GM21737 (cell line): Measurements from ENCODE around the gene IGF2BP3.

ENCODE experiments used
- ATAC-seq: cut with Tn5 transposase; IDR thresholded peaks from one replicate; pipeline ENCODE4 v1.9.1; 2021; ENCODE audit warnings: mild to moderate bottlenecking, moderate library complexity; ENCODE audit not compliant: unreplicated experiment

Gene IGF2BP3

GRCh38 chr7:23472556-23472955 lies 2.3 kb upstream of the IGF2BP3 start:
- no peak for ATAC-seq

GRCh38 chr7:23472046-23472445 lies 1.8 kb upstream of the IGF2BP3 start:
- no peak for ATAC-seq

DNA sequence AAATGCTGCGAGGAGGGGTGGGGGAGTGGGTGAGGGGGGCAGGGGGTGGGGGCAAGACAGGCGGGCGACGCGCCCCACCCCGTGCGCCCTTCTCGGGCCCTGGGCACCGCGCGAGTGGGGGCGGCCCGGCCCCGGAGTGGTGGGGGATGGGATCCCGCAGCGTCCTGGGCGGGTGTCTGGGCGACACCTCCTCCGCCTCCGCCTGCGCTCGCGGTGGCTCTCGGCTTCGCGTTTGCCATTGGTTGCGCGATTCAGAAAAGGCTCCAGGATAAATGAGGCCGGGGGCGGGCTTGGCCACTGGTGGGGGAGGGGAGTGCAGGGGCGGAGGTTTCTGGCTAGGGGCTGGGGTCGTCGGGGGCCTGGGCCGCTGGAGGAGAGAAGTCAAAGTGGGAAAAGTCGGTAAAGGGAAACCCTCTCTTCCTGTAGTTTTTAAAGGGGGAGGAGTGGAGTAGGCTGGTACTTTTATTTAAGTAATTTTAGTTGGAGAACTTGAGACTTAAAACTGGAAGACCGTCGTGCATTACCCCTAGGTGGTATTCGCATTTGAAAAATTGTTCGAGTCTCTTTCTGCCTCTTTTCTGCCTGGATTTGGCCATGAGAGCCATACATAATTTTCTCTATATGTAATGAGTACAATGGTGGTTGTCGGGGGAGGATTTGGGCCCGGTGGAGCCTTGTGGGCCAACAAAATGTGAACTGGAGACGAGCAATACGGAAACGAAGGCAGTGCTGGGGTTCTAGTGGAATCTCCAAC lies 992 bp upstream of the IGF2BP3 start:
- no peak for ATAC-seq

DNA sequence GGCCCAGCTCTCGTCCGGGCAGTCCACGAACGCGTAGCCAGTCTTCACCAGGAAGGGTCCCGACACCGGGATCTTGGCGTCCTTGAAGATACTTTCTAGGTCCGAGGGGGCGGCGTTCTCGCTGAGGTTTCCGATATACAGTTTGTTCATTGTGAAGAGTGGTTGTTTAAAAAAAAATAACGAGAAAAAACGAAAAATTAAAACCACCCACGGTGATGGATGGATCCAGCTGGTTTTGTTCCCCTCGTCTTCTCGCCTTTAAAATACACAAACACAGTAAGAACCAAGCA lies 385 bp downstream of the IGF2BP3 start:
- no peak for ATAC-seq

DNA sequence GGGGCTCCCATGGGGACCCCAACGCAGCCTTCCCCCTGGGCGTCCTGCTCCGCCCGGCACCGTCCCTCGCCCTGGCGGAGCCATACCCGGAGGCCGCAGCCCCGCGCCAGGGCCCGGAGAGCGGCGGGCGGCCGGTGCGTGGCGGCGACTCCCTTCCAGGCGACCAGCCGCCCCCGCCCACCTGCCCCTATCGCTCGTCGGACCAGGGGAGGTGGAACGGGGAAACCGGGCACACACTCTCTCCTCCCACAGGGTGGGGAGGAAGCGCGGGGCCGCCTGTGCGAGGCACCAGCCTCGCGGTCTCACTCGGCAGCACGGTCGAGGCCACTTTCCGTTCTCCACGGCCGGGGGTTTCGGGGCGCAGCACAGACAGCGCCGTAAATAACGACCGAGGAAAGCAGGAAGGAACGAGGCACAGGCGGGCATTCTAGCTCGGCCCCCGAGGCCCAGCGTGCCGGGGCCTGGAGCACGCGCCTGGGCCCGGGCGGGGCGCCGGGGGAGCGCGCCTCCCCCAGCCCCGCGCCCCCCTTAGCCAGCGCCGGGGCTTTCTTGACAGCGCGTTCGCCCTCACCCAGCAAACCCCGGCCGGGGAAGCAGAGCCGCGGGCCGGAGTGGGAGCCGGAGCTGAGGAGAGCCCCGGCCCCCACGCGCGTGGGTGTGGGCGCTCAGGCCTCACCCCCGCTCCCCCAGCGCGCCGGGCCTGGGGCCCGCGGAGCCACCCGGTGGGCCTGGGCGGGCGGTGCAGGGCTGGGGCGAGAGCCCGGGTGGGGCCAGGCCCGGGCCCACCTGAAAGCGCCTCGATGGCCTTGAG lies 936 bp downstream of the IGF2BP3 start:
- ATAC-seq: no peak

GRCh38 chr7:23468526-23469149 lies 1.7 kb downstream of the IGF2BP3 start:
- no peak for ATAC-seq

- no peak for ATAC-seq
Measured at GRCh38 chr7:23467806-23468525, 2.3 kb downstream of the IGF2BP3 start.

DNA sequence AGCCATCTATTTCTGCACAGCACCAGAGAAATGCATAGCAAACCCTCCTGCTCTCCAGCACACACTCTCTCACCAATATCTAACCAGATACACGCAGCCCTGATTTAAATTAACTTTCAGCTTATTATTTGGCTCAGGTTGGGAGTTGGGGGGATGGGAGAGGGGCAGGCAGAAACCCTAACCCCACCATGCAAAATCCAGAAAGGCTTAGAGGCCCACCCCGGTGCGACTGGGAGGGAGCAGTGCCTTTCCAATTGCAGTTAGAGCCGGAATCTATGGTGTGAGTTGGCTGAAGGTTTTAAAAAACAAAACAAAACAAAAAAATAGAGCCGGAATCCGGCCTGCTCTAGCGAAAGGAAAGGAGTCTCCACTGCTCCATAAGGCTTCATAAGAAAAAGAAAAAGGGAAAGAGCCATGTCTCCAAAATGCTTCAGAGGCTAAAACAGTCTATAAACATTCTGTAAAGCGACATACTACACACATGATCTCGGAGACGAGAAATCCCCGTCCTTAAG lies 2.9 kb downstream of the IGF2BP3 start:
- no peak for ATAC-seq

- no peak for ATAC-seq
Measured at GRCh38 chr7:23462846-23463245, 7.4 kb downstream of the IGF2BP3 start.

DNA sequence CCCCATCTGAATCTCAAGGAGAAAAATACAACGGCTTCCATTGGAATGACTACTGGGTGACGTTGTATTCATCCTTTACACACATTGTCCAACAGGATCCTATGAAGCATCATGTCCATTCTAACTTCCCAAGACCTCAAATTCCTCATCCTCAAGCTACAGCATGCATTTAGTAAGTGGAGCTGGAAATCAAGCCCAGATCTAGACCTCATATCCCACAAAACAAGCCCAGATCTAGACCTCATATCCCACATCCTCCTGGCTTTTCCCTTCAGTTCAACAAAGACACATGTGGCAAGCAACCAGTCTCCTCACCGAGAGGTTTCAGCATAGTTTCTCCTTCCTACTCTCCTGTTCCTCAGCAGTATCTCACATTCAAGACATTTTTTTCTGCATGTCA lies 12.2 kb downstream of the IGF2BP3 start:
- no peak for ATAC-seq

- ATAC-seq: no peak
Measured at GRCh38 chr7:23456093-23456492, 14.2 kb downstream of the IGF2BP3 start.

DNA sequence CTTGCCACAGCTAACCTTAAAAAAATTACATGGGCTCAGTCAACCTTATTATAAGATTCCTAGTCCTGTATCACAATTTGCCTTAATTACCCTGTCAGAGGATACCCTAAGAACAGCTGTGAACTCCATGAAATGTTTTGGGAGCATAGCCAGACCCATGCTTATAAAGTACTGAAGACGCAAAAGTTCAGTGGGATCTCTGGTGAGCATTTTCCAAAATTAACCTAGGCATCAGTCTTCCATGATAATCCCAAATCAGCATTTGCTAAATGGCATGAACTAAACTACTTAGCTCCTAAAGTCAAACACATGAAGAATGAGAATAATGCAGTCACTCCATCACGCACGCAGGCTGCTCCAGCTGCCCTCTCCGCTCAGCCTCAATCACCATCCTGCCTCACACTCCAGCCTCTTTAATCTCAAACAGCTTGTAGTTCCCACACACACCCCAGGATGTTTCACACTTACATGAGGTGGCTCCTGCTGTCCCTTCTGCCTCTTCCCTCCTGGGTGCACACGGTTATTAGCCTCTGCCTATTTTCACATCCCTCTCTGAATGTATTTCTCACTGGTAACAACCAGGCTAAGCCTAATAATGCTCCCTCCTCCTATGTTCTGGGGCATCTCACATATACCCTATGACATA lies 15.3 kb downstream of the IGF2BP3 start:
- ATAC-seq: no peak

GRCh38 chr7:23450518-23450917 lies 19.8 kb downstream of the IGF2BP3 start:
- ATAC-seq: no peak

DNA sequence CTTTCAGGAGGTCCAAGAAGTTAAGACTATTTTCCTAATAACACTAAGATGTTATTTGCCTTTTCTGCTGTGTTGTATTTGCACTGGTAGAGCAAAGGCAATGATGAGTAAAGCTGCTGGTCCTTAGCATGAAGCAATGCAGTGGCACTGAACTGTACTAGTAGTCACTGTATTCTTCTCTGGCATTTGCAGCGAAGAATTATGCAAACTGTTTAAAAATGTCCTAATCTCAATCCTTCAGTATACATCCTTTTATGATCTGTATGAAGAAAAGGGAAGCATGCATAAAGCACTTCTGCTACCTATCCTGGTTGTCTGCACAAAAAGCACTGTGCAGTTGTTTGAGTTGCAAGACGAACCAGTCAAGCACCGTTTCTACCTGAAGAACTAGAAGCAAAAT lies 20.4 kb downstream of the IGF2BP3 start:
- no peak for ATAC-seq

- no peak for ATAC-seq
Measured at GRCh38 chr7:23445326-23445725, 25.0 kb downstream of the IGF2BP3 start.

- no peak for ATAC-seq
Measured at GRCh38 chr7:23443974-23444373, 26.3 kb downstream of the IGF2BP3 start.

DNA sequence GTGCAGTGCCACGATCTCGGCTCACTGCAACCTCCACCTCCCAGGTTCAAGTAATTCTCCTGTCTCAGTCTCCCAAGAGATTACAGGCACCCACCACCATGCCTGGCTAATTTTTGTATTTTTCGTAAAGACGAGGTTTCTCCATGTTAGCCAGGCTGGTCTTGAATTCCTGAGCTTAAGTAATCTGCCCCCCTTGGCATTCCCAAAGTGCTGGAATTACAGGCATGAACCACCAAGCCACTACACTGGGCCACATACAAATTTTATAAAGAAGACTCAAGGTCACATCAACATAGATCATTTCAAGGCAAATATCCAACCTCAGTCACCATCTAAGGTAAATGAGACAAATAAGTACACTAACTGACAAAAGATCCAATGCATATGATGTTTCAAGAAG lies 32.1 kb downstream of the IGF2BP3 start:
- no peak for ATAC-seq

- no peak for ATAC-seq
Measured at GRCh38 chr7:23434147-23434917, 36.0 kb downstream of the IGF2BP3 start.

- ATAC-seq: no peak
Measured at GRCh38 chr7:23431702-23432199, 38.5 kb downstream of the IGF2BP3 start.

DNA sequence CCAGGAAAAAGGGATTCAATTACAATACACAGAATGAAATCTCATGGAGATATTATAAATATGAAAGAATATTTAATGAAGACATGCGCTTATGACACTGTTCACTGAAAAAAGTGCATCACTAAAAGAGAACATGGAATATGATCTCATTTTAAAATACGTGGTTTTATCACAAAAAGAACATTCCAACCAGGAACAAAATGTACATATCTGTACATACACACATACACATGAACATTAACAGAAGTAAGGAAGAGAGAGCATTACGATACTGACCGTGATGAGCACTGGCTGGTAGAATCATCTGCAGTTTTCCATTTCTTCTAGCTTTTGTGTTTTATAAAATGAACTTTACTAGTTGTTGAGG lies 39.4 kb downstream of the IGF2BP3 start:
- ATAC-seq: no peak
